ENCODE data around the gene LRRC23. TPM values are rescaled to one million over a fixed set of nuclear protein-coding genes. Genes with fewer than 3 reads are reported as not detected.

Gene LRRC23
- total and polyA plus RNA-seq, 2 of the 4 experiments (the other 2 are of a cell fraction) = 11.1 to 11.4 TPM

DNA sequence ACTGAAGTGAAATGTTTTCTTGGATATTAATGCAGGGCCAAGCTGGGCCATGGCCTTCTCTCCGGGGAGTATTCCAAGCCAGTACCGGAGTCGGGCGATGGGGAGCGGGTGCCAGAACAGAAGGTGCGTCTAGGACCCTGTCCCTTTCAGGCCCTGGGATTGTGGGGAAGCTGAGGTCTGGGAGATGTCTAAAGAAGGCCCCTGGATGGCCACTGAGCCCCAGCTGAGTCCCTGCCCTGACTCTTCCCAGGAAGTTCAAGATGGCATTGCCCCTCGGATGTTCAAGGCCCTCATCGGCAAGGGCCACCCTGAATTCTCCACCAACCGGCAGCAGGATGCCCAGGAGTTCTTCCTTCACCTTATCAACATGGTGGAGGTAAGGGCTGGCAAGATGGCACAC, 44.5 kb upstream of the LRRC23 start:
- no peak for TF ChIP-seq NFE2L2 (IDR thresholded peaks at IDR 0.05; ENCODE audit: low read depth, low read length)
- no peak for TF ChIP-seq RFX5 (IDR thresholded peaks at IDR 0.05; ENCODE audit: low read depth, low read length)
- TF ChIP-seq MAZ (IDR thresholded peaks at IDR 0.05; ENCODE audit: borderline replicate concordance, low read depth, low read length) = no peak
- TF ChIP-seq BHLHE40 (IDR thresholded peaks at IDR 0.05; ENCODE audit: low read depth, low read length) = no peak
- TF ChIP-seq, protein P1, sequence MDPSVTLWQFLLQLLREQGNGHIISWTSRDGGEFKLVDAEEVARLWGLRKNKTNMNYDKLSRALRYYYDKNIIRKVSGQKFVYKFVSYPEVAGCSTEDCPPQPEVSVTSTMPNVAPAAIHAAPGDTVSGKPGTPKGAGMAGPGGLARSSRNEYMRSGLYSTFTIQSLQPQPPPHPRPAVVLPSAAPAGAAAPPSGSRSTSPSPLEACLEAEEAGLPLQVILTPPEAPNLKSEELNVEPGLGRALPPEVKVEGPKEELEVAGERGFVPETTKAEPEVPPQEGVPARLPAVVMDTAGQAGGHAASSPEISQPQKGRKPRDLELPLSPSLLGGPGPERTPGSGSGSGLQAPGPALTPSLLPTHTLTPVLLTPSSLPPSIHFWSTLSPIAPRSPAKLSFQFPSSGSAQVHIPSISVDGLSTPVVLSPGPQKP (IDR thresholded peaks at IDR 0.05; ENCODE audit: borderline replicate concordance, low read depth, low read length) = no peak
- no peak for TF ChIP-seq FOS (IDR thresholded peaks at IDR 0.05; ENCODE audit: low read depth, low read length)
- TF ChIP-seq, protein P2, sequence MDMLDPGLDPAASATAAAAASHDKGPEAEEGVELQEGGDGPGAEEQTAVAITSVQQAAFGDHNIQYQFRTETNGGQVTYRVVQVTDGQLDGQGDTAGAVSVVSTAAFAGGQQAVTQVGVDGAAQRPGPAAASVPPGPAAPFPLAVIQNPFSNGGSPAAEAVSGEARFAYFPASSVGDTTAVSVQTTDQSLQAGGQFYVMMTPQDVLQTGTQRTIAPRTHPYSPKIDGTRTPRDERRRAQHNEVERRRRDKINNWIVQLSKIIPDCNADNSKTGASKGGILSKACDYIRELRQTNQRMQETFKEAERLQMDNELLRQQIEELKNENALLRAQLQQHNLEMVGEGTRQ (IDR thresholded peaks at IDR 0.05; ENCODE audit: low read depth, low read length) = no peak
- no peak for TF ChIP-seq MXI1 (IDR thresholded peaks at IDR 0.05; ENCODE audit: borderline replicate concordance, low read depth, low read length)
- no peak for TF ChIP-seq SMC3 (IDR thresholded peaks at IDR 0.05; ENCODE audit: low read depth, low read length)
- no peak for TF ChIP-seq RAD21 (IDR thresholded peaks at IDR 0.05; ENCODE audit: low read length)
- TF ChIP-seq CEBPB (IDR thresholded peaks at IDR 0.05; ENCODE audit: low read depth, low read length) = no peak
- TF ChIP-seq, protein P3, sequence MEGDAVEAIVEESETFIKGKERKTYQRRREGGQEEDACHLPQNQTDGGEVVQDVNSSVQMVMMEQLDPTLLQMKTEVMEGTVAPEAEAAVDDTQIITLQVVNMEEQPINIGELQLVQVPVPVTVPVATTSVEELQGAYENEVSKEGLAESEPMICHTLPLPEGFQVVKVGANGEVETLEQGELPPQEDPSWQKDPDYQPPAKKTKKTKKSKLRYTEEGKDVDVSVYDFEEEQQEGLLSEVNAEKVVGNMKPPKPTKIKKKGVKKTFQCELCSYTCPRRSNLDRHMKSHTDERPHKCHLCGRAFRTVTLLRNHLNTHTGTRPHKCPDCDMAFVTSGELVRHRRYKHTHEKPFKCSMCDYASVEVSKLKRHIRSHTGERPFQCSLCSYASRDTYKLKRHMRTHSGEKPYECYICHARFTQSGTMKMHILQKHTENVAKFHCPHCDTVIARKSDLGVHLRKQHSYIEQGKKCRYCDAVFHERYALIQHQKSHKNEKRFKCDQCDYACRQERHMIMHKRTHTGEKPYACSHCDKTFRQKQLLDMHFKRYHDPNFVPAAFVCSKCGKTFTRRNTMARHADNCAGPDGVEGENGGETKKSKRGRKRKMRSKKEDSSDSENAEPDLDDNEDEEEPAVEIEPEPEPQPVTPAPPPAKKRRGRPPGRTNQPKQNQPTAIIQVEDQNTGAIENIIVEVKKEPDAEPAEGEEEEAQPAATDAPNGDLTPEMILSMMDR (conservative IDR thresholded peaks at IDR 0.05; ENCODE audit: low read depth, low read length) = no peak
- TF ChIP-seq MAFK (IDR thresholded peaks at IDR 0.05; ENCODE audit: low read depth, low read length) = no peak
- no peak for TF ChIP-seq POLR2A (IDR thresholded peaks at IDR 0.05; ENCODE audit: low read depth, low read length)
- TF ChIP-seq CHD1 (IDR thresholded peaks at IDR 0.05; ENCODE audit: low read depth, low read length) = no peak
- TF ChIP-seq RCOR1 (IDR thresholded peaks at IDR 0.05; ENCODE audit: insufficient replicate concordance, low read length) = no peak
- Histone ChIP-seq H4K20me1 (ENCODE audit: insufficient read depth, low read length) (no peaks in the 10 kb centered on the region), H3K4me3 (ENCODE audit: insufficient read depth, low read depth, low read length) (no peak overlapping the region), H3K9ac (ENCODE audit: low read depth, low read length) (no peak overlapping the region), H4K5ac (ENCODE audit: low read depth, low read length) (no peak overlapping the region), H3K4me2 (ENCODE audit: low read depth, low read length) (no peak overlapping the region), H3K27ac (ENCODE audit: insufficient read depth, low read length) (no peak overlapping the region), H3K18ac (ENCODE audit: low read depth, low read length) (no peak overlapping the region), H3K27me3 (ENCODE audit: control insufficient read depth, insufficient read depth, low read length) (no peaks in the 10 kb centered on the region), H4K91ac (ENCODE audit: insufficient read depth, low read depth, low read length) (no peak overlapping the region), H2AFZ (replicated peaks; ENCODE audit: low read length, poor library complexity) (no peak overlapping the region), H3K23ac (ENCODE audit: low read depth, low read length) (no peak overlapping the region), H2BK15ac (ENCODE audit: low read depth, low read length) (no peak overlapping the region), H3K56ac (ENCODE audit: extremely low read depth, insufficient read depth, low read length) (no peak overlapping the region), H2BK20ac (ENCODE audit: low read depth, low read length) (no peak overlapping the region), H3K36me3 (ENCODE audit: control insufficient read depth, insufficient read depth, low read length) (peaks cover 83% of the 10 kb centered on the region), H2AK9ac (replicated peaks; ENCODE audit: low read depth, low read length, poor library complexity) (no peak overlapping the region), H2BK120ac (ENCODE audit: low read depth, low read length) (no peak overlapping the region), H3K14ac (replicated peaks; ENCODE audit: low read depth, low read length) (no peak overlapping the region), H2AK5ac (ENCODE audit: low read depth, low read length) (no peak overlapping the region), H4K8ac (ENCODE audit: low read depth in 2 of 2, low read length in 2 of 2) (no peak overlapping the region), H3K4ac (ENCODE audit: low read depth, low read length) (no peak overlapping the region), H3K4me1 (ENCODE audit: control insufficient read depth, insufficient read depth, low read length) (no peaks in the 10 kb centered on the region), H3K9me1 (ENCODE audit: insufficient read depth, low read length) (0 out of 2 replicates have a peak, but pooled peaks cover 3% of the 10 kb centered on the region), H3K9me3 (ENCODE audit: control insufficient read depth, insufficient read depth, low read length) (no peaks in the 10 kb centered on the region), H2BK5ac (ENCODE audit: low read depth, low read length, poor library complexity, severe bottlenecking) (no peak overlapping the region), H3K79me1 (ENCODE audit: low read depth in 1 of 2, low read length in 2 of 2) (peaks cover 5 to 26% of the 10 kb centered on the region in 2 experiments; a peak in 3 of 4 replicates)
- intact Hi-C loops (cut with micrococcal nuclease) = no loop called here
- in situ Hi-C loops (cut with MboI; ENCODE audit: low sequenced_read_pairs) = no loop called here
- dilution Hi-C loops (cut with HindIII; ENCODE audit: low sequenced_read_pairs, unreplicated experiment) = no loop called here
- CTCF ChIA-PET = no interaction called here
- ATAC-seq (ENCODE audit: low read depth) (no peak), DNase-seq (no peak)
- BruUV-seq (replicated peaks) = no TSS peak
- no CpG with 5 or more reads among the region's 9 CpGs for WGBS, 2 experiments (ENCODE audit: extremely low coverage in 2 of 2, insufficient read length in 1 of 2)
- POLR2A ChIA-PET (ENCODE audit: unreplicated experiment) = no interaction called here
